ENCODE data around the gene TMEM109. TPM values are rescaled to one million over a fixed set of nuclear protein-coding genes. Genes with fewer than 3 reads are reported as not detected.

TMEM109 gene
- total RNA-seq, 2 donors from 2014 or later, result 35.0 to 53.4 TPM

DNA sequence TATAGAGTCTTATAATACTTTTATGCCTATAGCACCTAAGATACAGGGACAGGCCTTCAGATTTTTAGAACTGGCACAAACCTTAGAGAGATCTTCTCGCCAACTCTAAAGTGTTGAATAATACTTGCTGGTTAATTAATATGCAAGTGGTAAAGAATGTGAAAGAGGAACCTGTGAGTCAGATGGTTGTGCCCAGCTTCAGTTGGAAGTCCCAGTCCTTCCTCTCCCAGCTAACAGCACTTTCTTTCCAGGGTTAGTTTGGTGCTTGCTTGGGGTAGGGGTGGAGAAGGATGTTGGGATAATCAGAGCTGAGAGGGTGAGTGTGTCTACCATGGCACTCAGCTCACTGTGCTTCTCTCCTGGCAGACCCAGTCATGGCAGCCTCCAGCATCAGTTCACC is 5.4 kb downstream of the TMEM109 start:
- Histone ChIP-seq H3K27me3 (no peaks in the 10 kb centered on the region), H3K4me1 (peaks cover 4% of the 10 kb centered on the region), H3K36me3 (peaks cover 22% of the 10 kb centered on the region), H3K9ac (ENCODE audit: low read depth in 2 of 2, low read length in 2 of 2) (no peak overlapping the region), H3K9me3 (no peaks in the 10 kb centered on the region), H3K4me3 (no peak overlapping the region), H3K27ac (no peak overlapping the region)
- no peak for DNase-seq
- TF ChIP-seq CTCF (IDR thresholded peaks at IDR 0.05), result no peak
- intact Hi-C loops (cut with DNase I), result no loop called here

GRCh38 chr11:60919956-60920355 is 6.0 kb downstream of the TMEM109 start:
- Histone ChIP-seq H3K4me1 (peaks cover 4% of the 10 kb centered on the region), H3K27ac (no peak overlapping the region)
- intact Hi-C loops (cut with DNase I), result loop anchor here (5.0 kb wide), 1 partner anchor 202 kb away; no protein-coding TSS in a partner anchor

DNA sequence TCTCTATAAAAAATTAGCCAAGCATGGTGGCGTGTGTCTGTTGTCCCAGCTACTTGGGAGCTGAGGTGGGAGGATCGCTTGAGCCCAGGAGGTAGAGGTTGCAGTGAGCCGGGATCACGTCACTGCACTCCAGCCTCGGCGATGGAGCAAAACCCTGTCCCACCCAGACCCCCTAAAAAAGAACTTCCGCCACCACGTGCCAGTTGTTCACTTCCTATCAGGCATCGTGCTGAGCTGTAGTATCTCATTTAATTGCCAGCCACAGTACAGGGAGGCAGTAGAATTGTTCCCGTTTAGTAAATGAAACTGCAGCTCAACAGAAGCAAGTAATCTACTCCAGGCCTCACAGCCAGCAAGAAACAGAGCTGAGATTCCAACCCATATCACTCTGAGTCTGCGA is 7.3 kb downstream of the TMEM109 start:
- Histone ChIP-seq H3K4me3 (no peak overlapping the region), H3K9ac (ENCODE audit: low read depth in 2 of 2, low read length in 2 of 2) (no peak overlapping the region), H3K36me3 (peaks cover 22% of the 10 kb centered on the region), H3K27me3 (peaks cover 11% of the 10 kb centered on the region), H3K4me1 (no peaks in the 10 kb centered on the region), H3K9me3 (no peaks in the 10 kb centered on the region), H3K27ac (no peak overlapping the region)
- no peak for TF ChIP-seq CTCF (IDR thresholded peaks at IDR 0.05)
- no peak for DNase-seq
- intact Hi-C loops (cut with DNase I), result loop anchor here (5.0 kb wide), 1 partner anchor 201 kb away; no protein-coding TSS in a partner anchor

More at GRCh38 chr11:60919956-60920355, 6.0 kb downstream of the TMEM109 start:
- no peaks in the 10 kb centered on the region for H3K9me3 ChIP-seq
- DNase-seq, result no peak
- no peak for TF ChIP-seq CTCF (IDR thresholded peaks at IDR 0.05)
- H3K27me3 ChIP-seq, result peaks cover 4% of the 10 kb centered on the region
- H3K4me3 ChIP-seq, result no peak overlapping the region
- H3K36me3 ChIP-seq, result peaks cover 22% of the 10 kb centered on the region
- no peak overlapping the region for H3K9ac ChIP-seq (ENCODE audit: low read depth in 2 of 2, low read length in 2 of 2)

DNA sequence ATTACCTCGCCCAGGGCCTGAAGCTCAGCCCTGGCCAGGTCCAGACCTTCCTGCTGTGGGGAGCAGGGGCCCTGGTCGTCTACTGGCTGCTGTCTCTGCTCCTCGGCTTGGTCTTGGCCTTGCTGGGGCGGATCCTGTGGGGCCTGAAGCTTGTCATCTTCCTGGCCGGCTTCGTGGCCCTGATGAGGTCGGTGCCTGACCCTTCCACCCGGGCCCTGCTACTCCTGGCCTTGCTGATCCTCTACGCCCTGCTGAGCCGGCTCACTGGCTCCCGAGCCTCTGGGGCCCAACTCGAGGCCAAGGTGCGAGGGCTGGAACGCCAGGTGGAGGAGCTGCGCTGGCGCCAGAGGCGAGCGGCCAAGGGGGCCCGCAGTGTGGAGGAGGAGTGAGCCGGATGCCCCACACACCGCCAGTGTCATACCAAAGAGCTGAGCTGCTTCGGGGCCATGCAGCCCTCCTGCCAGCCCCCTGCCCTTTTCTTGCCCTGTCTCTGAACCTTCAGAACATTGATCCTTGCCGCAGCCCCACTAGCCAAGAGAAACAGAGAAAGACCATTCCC is 7.9 kb downstream of the TMEM109 start:
- no peak for TF ChIP-seq CTCF (IDR thresholded peaks at IDR 0.05)
- H3K36me3 ChIP-seq, result peaks cover 22% of the 10 kb centered on the region
- no peak overlapping the region for H3K4me3 ChIP-seq
- intact Hi-C loops (cut with DNase I), result loop anchor here (5.0 kb wide), 1 partner anchor 200 kb away; no protein-coding TSS in a partner anchor
- peaks cover 11% of the 10 kb centered on the region for H3K27me3 ChIP-seq
- DNase-seq, result no peak
- no peaks in the 10 kb centered on the region for H3K4me1 ChIP-seq
- no peak overlapping the region for H3K9ac ChIP-seq (ENCODE audit: low read depth in 2 of 2, low read length in 2 of 2)
- H3K27ac ChIP-seq, result no peak overlapping the region
- H3K9me3 ChIP-seq, result no peaks in the 10 kb centered on the region

DNA sequence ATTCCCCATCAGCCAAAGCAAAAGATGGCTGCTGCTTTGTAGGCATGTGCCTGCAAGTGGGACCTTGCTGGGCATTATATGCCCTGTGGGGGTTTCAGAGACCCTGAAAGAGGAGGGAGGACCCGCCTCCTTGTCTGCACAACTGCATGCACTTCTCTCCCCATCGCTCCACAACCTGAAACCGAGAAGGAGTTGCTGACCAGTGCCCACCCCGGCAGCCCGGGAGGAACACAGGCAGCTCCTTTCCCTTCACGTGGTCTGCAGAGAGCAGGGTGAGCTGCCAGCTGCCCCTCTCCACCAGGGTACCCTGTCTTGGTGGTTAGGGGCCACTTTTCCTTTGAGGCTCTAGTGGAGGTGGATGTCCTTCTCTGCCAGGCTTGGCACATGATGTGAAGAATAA is 8.9 kb downstream of the TMEM109 start:
- Histone ChIP-seq H3K36me3 (peaks cover 22% of the 10 kb centered on the region), H3K9me3 (no peaks in the 10 kb centered on the region), H3K4me1 (no peaks in the 10 kb centered on the region), H3K27me3 (peaks cover 11% of the 10 kb centered on the region), H3K4me3 (no peak overlapping the region), H3K9ac (ENCODE audit: low read depth in 2 of 2, low read length in 2 of 2) (no peak overlapping the region), H3K27ac (no peak overlapping the region)
- no peak for TF ChIP-seq CTCF (IDR thresholded peaks at IDR 0.05)
- no peak for DNase-seq
- intact Hi-C loops (cut with DNase I), result loop anchor here (5.0 kb wide), 1 partner anchor 199 kb away; no protein-coding TSS in a partner anchor
